Osteocyte (in vitro differentiated cells): Measurements from ENCODE around the gene ALG1L2. TPM values are rescaled to one million over a fixed set of nuclear protein-coding genes. Genes with fewer than 3 reads are reported as not detected.
"Not testable (repeated sequence)": the region's sequence is repeated elsewhere in the genome, so short reads cannot be mapped to it uniquely, and the experiment has no call there.

Experiments used
- DNase-seq: peaks from one replicate; pipeline ENCODE4 v3.0.0; 2021; ENCODE audit warnings: mixed read lengths; ENCODE audit not compliant: unreplicated experiment; ENCODE audit errors: extremely low spot score
- H3K27ac Mint-ChIP-seq: one replicate; pipeline ENCODE4 v1.8.0; 2021; ENCODE audit warnings: mild to moderate bottlenecking, mixed read lengths; ENCODE audit not compliant: unreplicated experiment
- H3K27me3 Mint-ChIP-seq: one replicate; pipeline ENCODE4 v1.8.0; 2021; ENCODE audit warnings: mixed read lengths; ENCODE audit not compliant: unreplicated experiment
- H3K36me3 Mint-ChIP-seq: one replicate; pipeline ENCODE4 v1.8.0; 2021; ENCODE audit warnings: mixed read lengths; ENCODE audit not compliant: unreplicated experiment
- H3K4me1 Mint-ChIP-seq: one replicate; pipeline ENCODE4 v1.8.0; 2021; ENCODE audit warnings: mixed read lengths; ENCODE audit not compliant: unreplicated experiment
- H3K4me3 Mint-ChIP-seq: one replicate; pipeline ENCODE4 v1.8.0; 2021; ENCODE audit warnings: mild to moderate bottlenecking, moderate library complexity, mixed read lengths; ENCODE audit not compliant: unreplicated experiment
- H3K9me3 Mint-ChIP-seq: one replicate; pipeline ENCODE4 v1.8.0; 2021; ENCODE audit warnings: mixed read lengths; ENCODE audit not compliant: unreplicated experiment
- CTCF ChIP-seq: fragments of 200-600 bp; sonication (generic); IDR thresholded peaks from 2 replicates; pipeline ENCODE4 v1.5.0; 2021; ENCODE audit warnings: antibody characterized with exemption, mild to moderate bottlenecking, moderate library complexity
- total RNA-seq: library from RNA; stranded (reverse); gene quantifications from 2 replicates; pipeline ENCODE4 v1.2.1, GENCODE V29; 2021

Gene ALG1L2
- total RNA-seq, 1 donor from 2014 or later: 2.4 TPM

- not testable (repeated sequence) for H3K4me1 Mint-ChIP-seq, H3K27me3 Mint-ChIP-seq, DNase-seq, H3K36me3 Mint-ChIP-seq, H3K27ac Mint-ChIP-seq, H3K9me3 Mint-ChIP-seq, H3K4me3 Mint-ChIP-seq
- peak; percentile 57 for TF ChIP-seq CTCF
Measured at GRCh38 chr3:130097690-130098638, 16.3 kb downstream of the ALG1L2 start.

GRCh38 chr3:130098639-130099385 is 17.2 kb downstream of the ALG1L2 start:
- not testable (repeated sequence) for DNase-seq, H3K36me3 Mint-ChIP-seq, H3K27me3 Mint-ChIP-seq, H3K9me3 Mint-ChIP-seq, H3K27ac Mint-ChIP-seq, H3K4me1 Mint-ChIP-seq, H3K4me3 Mint-ChIP-seq

GRCh38 chr3:130102545-130102944 is 20.9 kb downstream of the ALG1L2 start:
- H3K9me3 Mint-ChIP-seq, H3K36me3 Mint-ChIP-seq, H3K4me3 Mint-ChIP-seq, H3K4me1 Mint-ChIP-seq, DNase-seq, H3K27ac Mint-ChIP-seq, H3K27me3 Mint-ChIP-seq: not testable (repeated sequence)

- H3K4me1 Mint-ChIP-seq, DNase-seq, H3K9me3 Mint-ChIP-seq, H3K27me3 Mint-ChIP-seq, H3K36me3 Mint-ChIP-seq, H3K27ac Mint-ChIP-seq, H3K4me3 Mint-ChIP-seq: not testable (repeated sequence)
Measured at GRCh38 chr3:130104191-130104590, 22.6 kb downstream of the ALG1L2 start.

GRCh38 chr3:130107333-130107995 is 25.8 kb downstream of the ALG1L2 start:
- not testable (repeated sequence) for H3K4me3 Mint-ChIP-seq, H3K9me3 Mint-ChIP-seq, H3K36me3 Mint-ChIP-seq, DNase-seq, H3K27me3 Mint-ChIP-seq, H3K27ac Mint-ChIP-seq
- H3K4me1 Mint-ChIP-seq: peaks cover 13% of the 10 kb centered on the region

- not testable (repeated sequence) for H3K9me3 Mint-ChIP-seq, DNase-seq, H3K4me3 Mint-ChIP-seq, H3K27me3 Mint-ChIP-seq, H3K27ac Mint-ChIP-seq, H3K36me3 Mint-ChIP-seq
- peaks cover 20% of the 10 kb centered on the region for H3K4me1 Mint-ChIP-seq
Measured at GRCh38 chr3:130108836-130109585, 27.4 kb downstream of the ALG1L2 start.

GRCh38 chr3:130110386-130111169 is 28.9 kb downstream of the ALG1L2 start:
- Mint-ChIP-seq H3K4me1 (peaks cover 23% of the 10 kb centered on the region), H3K27ac (peak overlapping the region; percentile 91), H3K4me3 (peak overlapping the region; percentile 87)
- H3K36me3 Mint-ChIP-seq, DNase-seq, H3K9me3 Mint-ChIP-seq, H3K27me3 Mint-ChIP-seq: not testable (repeated sequence)
